Measurements from ENCODE around the gene SNX30. TPM values are rescaled to one million over a fixed set of nuclear protein-coding genes. Genes with fewer than 3 reads are reported as not detected.

The SNX30 gene
- total RNA-seq, 1 donor from 2014 or later, result 22.5 TPM

DNA sequence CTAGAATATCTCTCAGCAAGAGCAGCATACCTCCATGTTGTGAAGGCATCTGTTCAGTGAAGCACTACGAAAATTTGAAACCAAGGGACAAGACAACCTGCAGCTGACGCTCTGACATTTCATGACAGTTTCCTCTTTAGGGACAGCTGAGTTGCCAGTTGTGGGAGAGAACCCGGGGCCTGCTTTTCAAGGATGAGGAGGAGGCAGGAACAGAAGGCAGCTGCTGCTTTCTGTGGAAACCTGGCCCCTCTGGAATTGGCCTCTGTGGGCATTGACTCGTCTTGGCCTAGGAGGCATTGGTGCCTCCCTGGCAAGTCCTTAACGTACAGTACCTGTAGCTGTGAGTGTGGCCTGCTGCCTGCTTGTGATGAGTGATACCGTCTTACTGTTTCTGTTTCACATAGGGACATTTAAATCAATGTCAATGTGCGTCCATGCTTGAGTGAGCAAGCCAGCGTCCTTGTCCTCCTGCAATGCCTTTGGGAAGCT, 118.5 kb downstream of the SNX30 start:
- no peak overlapping the region for H3K4me3 ChIP-seq (ENCODE audit: low read depth, low read length)
- TF ChIP-seq CTCF (IDR thresholded peaks at IDR 0.05; ENCODE audit: insufficient read depth, low read length, poor library complexity, severe bottlenecking), result no peak
- no peak for DNase-seq (ENCODE audit: low read depth)
- H3K36me3 ChIP-seq (ENCODE audit: control insufficient read depth, insufficient read depth, low read length), result no peaks in the 10 kb centered on the region
- H3K27me3 ChIP-seq (ENCODE audit: control insufficient read depth, insufficient read depth, low read length), result no peaks in the 10 kb centered on the region

DNA sequence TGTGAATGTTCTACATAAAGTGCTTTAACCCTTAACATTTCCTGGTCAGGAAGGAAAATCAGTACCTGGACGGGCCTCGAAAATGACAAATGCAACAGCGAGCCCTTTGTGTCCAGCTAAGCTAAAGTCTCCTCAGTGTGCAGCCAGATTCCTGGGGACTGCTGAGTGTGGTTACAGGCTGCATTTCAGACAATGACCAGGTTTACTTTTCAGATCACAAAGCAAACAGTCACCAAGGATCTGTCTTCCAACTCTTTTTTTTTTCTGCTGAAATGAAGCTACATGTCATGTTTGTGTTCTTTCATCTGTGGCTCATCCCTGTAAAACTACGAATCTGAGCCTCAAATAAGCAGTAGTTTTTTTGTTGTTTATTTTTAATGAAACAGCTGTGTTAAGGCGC, 119.4 kb downstream of the SNX30 start:
- no peak for DNase-seq (ENCODE audit: low read depth)
- no peak for TF ChIP-seq CTCF (IDR thresholded peaks at IDR 0.05; ENCODE audit: insufficient read depth, low read length, poor library complexity, severe bottlenecking)
- no peaks in the 10 kb centered on the region for H3K36me3 ChIP-seq (ENCODE audit: control insufficient read depth, insufficient read depth, low read length)
- no peaks in the 10 kb centered on the region for H3K27me3 ChIP-seq (ENCODE audit: control insufficient read depth, insufficient read depth, low read length)
- H3K4me3 ChIP-seq (ENCODE audit: low read depth, low read length), result no peak overlapping the region

DNA sequence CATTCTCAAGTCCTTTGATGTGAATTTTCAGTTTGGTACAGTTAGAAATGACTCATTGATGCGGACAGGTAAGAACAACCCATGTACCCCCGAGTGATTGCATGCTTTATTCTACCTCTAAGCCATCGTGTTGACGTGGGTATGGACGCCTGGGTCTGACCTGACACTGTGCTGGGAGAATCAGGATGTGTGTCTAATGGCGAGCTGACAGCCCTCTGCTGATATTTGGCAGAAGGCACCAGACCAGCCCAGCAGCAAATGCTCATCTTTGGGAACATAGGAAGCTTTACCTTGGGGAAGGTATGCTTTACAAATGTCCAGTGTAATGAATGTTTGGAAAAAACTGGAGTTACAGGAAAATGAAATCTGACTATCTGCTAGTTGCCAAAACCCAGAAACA, 120.0 kb downstream of the SNX30 start:
- no peak for DNase-seq (ENCODE audit: low read depth)
- Histone ChIP-seq H3K27me3 (ENCODE audit: control insufficient read depth, insufficient read depth, low read length) (no peaks in the 10 kb centered on the region), H3K4me3 (ENCODE audit: low read depth, low read length) (no peak overlapping the region), H3K36me3 (ENCODE audit: control insufficient read depth, insufficient read depth, low read length) (no peaks in the 10 kb centered on the region)
- TF ChIP-seq CTCF (IDR thresholded peaks at IDR 0.05; ENCODE audit: insufficient read depth, low read length, poor library complexity, severe bottlenecking), result no peak

DNA sequence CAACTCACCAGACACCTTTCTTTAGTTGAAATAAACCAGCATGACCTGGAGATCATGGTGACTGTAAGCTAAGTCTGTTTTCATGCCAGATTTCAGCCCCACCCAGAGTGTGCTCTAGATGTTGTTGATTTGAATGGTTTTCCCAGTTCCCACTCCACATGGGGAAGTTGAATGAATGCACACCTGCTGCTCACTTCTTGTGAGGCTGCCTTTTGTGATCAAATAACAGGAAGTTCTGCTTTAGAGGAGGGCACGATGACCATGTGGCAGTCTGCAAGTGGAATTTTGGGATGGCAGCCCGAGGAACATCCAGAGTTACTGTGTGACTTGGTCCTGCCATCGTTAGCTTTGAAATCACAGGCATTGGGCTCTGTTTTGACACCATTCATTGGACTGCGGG, 121.5 kb downstream of the SNX30 start:
- Histone ChIP-seq H3K4me3 (ENCODE audit: low read depth, low read length) (no peak overlapping the region), H3K27me3 (ENCODE audit: control insufficient read depth, insufficient read depth, low read length) (no peaks in the 10 kb centered on the region), H3K36me3 (ENCODE audit: control insufficient read depth, insufficient read depth, low read length) (no peaks in the 10 kb centered on the region)
- DNase-seq (ENCODE audit: low read depth), result no peak
- TF ChIP-seq CTCF (IDR thresholded peaks at IDR 0.05; ENCODE audit: insufficient read depth, low read length, poor library complexity, severe bottlenecking), result no peak

GRCh38 chr9:112873773-112874405, 123.3 kb downstream of the SNX30 start:
- no peak for TF ChIP-seq CTCF (IDR thresholded peaks at IDR 0.05; ENCODE audit: insufficient read depth, low read length, poor library complexity, severe bottlenecking)
- H3K4me3 ChIP-seq (ENCODE audit: low read depth, low read length), result no peak overlapping the region

GRCh38 chr9:112878752-112879151, 128.2 kb downstream of the SNX30 start:
- Histone ChIP-seq H3K27me3 (ENCODE audit: control insufficient read depth, insufficient read depth, low read length) (no peaks in the 10 kb centered on the region), H3K4me3 (ENCODE audit: low read depth, low read length) (no peak overlapping the region), H3K36me3 (ENCODE audit: control insufficient read depth, insufficient read depth, low read length) (no peaks in the 10 kb centered on the region)
- TF ChIP-seq CTCF (IDR thresholded peaks at IDR 0.05; ENCODE audit: insufficient read depth, low read length, poor library complexity, severe bottlenecking), result no peak
- no peak for DNase-seq (ENCODE audit: low read depth)

More at GRCh38 chr9:112873773-112874405, 123.3 kb downstream of the SNX30 start:
- H3K36me3 ChIP-seq (ENCODE audit: control insufficient read depth, insufficient read depth, low read length), result no peaks in the 10 kb centered on the region
- no peaks in the 10 kb centered on the region for H3K27me3 ChIP-seq (ENCODE audit: control insufficient read depth, insufficient read depth, low read length)
- DNase-seq (ENCODE audit: low read depth), result no peak
